ENCODE data around the gene CEACAM6. TPM values are rescaled to one million over a fixed set of nuclear protein-coding genes. Genes with fewer than 3 reads are reported as not detected.
"Not testable (repeated sequence)": the region's sequence is repeated elsewhere in the genome, so short reads cannot be mapped to it uniquely, and the experiment has no call there.

Gene CEACAM6
- 1.1 TPM for total RNA-seq

GRCh38 chr19:41755328-41755913 is at the start of gene CEACAM6:
Gene CEACAM6, plus strand, starts transcription at chr19:41755530. Its CDS starts 109 bp downstream, at chr19:41755639.
- ATAC-seq (no peak), DNase-seq (ENCODE audit: low spot score) (no peak)
- intact Hi-C loops (cut with DNase I), result no loop called here

DNA sequence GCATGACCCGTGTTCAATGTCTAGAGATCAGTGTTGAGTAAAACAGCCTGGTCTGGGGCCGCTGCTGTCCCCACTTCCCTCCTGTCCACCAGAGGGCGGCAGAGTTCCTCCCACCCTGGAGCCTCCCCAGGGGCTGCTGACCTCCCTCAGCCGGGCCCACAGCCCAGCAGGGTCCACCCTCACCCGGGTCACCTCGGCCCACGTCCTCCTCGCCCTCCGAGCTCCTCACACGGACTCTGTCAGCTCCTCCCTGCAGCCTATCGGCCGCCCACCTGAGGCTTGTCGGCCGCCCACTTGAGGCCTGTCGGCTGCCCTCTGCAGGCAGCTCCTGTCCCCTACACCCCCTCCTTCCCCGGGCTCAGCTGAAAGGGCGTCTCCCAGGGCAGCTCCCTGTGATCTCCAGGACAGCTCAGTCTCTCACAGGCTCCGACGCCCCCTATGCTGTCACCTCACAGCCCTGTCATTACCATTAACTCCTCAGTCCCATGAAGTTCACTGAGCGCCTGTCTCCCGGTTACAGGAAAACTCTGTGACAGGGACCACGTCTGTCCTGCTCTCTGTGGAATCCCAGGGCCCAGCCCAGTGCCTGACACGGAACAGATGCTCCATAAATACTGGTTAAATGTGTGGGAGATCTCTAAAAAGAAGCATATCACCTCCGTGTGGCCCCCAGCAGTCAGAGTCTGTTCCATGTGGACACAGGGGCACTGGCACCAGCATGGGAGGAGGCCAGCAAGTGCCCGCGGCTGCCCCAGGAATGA is 48.4 kb upstream of the CEACAM6 start:
- ATAC-seq, result peak; percentile 42
- intact Hi-C loops (cut with DNase I), result no loop called here
- peak; percentile 59 for DNase-seq (ENCODE audit: low spot score)

DNA sequence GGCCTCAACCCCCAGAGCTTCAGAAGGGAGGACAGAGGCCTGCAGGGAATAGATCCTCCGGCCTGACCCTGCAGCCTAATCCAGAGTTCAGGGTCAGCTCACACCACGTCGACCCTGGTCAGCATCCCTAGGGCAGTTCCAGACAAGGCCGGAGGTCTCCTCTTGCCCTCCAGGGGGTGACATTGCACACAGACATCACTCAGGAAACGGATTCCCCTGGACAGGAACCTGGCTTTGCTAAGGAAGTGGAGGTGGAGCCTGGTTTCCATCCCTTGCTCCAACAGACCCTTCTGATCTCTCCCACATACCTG is 47.9 kb upstream of the CEACAM6 start:
- DNase-seq (ENCODE audit: low spot score) (peak; percentile 38), ATAC-seq (no peak)
- intact Hi-C loops (cut with DNase I), result no loop called here

- ATAC-seq, result no peak
- DNase-seq (ENCODE audit: low spot score), result no peak
- intact Hi-C loops (cut with DNase I), result no loop called here
Observed at GRCh38 chr19:41707871-41708371, 47.4 kb upstream of the CEACAM6 start.

DNA sequence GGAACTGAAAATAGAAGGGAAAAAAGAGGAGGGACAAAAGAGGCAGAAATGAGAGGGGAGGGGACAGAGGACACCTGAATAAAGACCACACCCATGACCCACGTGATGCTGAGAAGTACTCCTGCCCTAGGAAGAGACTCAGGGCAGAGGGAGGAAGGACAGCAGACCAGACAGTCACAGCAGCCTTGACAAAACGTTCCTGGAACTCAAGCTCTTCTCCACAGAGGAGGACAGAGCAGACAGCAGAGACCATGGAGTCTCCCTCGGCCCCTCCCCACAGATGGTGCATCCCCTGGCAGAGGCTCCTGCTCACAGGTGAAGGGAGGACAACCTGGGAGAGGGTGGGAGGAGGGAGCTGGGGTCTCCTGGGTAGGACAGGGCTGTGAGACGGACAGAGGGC is 46.8 kb upstream of the CEACAM6 start, which contains the start of gene CEACAM5:
TSS of gene CEACAM5 (plus strand) at position 146 of the 400 bp plus-strand sequence. CDS start at position 252, 106 bp downstream.
- ATAC-seq (no peak), DNase-seq (ENCODE audit: low spot score) (peak; percentile 8)
- intact Hi-C loops (cut with DNase I), result no loop called here

DNA sequence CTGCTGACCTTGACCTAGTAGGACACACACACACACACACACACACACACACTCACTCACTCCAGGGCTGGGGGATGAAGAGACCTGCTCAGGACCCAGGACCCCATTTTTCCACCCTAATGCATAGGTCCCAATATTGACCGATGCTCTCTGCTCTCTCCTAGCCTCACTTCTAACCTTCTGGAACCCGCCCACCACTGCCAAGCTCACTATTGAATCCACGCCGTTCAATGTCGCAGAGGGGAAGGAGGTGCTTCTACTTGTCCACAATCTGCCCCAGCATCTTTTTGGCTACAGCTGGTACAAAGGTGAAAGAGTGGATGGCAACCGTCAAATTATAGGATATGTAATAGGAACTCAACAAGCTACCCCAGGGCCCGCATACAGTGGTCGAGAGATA is 45.8 kb upstream of the CEACAM6 start:
- intact Hi-C loops (cut with DNase I); DNase-seq (ENCODE audit: low spot score); ATAC-seq: not testable (repeated sequence)

DNA sequence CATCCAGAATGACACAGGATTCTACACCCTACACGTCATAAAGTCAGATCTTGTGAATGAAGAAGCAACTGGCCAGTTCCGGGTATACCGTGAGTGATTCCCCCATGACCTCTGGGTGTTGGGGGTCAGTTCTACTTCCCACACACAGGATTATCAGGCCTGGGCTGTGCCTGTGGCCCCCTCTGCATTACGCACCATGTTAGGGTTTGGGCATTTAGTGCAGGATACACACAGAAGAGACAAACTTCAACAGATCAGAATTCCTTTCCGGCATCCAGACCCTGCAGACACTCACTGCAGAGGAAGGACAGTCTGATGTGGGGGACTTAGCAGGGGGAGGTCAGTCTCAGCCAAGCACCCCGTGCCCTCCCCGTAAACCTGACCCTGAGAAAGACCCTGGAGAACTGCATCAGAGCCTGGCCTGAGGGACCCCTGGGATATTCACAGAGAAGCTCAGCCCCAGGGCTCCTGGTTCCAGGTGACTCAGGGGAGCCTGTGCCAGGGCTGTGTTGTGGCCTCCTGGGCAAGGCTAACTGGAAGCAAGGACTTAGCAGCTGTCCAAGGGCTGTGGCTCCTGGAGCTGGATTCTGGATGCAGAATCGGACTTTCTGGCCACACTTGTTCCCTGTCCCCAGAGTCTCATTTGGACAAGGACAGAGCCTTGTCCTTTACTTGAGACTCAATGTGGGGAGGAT is 45.2 kb upstream of the CEACAM6 start:
- ATAC-seq (no peak), DNase-seq (ENCODE audit: low spot score) (no peak)
- intact Hi-C loops (cut with DNase I), result no loop called here

DNA sequence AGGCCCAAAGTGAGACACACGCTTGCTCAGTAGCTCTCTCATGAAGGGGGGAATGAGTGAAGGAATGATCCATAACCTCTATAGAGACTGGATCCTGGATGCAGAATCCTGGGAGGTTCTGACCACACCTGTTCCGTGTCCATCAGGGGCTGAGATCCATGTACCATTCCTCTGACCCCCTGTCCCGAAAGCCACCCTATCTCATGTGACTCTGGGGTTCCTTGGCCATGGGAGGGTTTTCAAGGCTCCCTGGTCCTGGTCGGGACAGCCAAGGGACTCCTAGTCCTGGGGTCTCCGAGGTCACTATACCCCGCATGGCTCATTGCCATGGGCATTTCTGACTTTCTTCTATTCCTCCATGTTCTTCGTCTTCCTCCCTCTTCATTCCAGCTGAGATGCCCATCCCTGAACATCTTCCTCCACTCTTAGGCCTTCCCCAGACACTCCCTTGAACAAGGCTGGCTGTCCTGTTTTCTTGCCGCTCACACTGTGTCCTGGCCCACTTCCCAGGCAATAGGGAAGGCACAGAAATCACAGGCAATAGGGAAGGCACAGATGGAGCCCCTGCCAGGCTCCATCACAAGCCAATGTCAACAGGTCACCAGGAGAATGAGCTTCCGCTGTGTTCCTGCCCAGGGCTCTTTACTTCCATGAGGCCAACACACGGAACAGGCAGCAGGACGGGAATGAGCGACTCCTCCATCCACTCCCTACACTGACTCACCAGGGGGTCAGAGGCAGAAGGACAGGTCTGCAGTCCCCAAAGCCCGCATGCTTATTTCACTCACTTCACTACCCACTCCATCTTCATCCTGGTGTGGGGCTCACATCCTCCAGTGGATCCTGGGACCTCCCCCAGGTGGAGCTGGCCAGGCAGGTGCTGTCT is 43.7 kb upstream of the CEACAM6 start:
- intact Hi-C loops (cut with DNase I), result no loop called here
- ATAC-seq, result no peak
- DNase-seq (ENCODE audit: low spot score), result peak; percentile 15

- no peak for DNase-seq (ENCODE audit: low spot score)
- no peak for ATAC-seq
- intact Hi-C loops (cut with DNase I), result no loop called here
Observed at GRCh38 chr19:41714598-41714997, 40.7 kb upstream of the CEACAM6 start.

GRCh38 chr19:41718761-41719160 is 36.6 kb upstream of the CEACAM6 start:
- intact Hi-C loops (cut with DNase I), result no loop called here
- DNase-seq (ENCODE audit: low spot score) (no peak), ATAC-seq (no peak)

- intact Hi-C loops (cut with DNase I), result no loop called here
- ATAC-seq, result no peak
Observed at GRCh38 chr19:41720103-41720502, 35.2 kb upstream of the CEACAM6 start.

DNA sequence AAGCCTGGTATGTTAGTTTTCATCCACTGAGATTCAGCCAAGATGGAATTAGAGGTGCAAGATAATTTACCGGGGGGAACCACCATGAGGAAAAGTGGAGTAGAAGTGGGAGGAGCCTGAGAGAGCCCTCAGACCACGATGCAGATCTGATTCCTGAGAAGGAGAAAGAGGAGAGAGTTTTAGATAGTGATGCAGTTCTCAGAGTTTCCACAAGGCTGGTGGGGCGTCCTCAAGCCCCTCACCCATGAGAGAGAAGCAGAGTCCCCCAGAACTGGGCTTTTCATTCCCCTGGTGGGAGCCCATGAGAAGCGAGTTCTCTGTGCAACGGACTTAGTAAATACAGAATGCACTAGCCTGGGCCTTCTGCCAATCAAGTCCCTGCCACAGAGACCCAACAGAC is 28.8 kb upstream of the CEACAM6 start:
- DNase-seq (ENCODE audit: low spot score), result no peak
- intact Hi-C loops (cut with DNase I), result no loop called here
- ATAC-seq, result no peak

More at GRCh38 chr19:41720103-41720502, 35.2 kb upstream of the CEACAM6 start:
- no peak for DNase-seq (ENCODE audit: low spot score)

GRCh38 chr19:41734156-41734555 is 21.2 kb upstream of the CEACAM6 start:
- no peak for ATAC-seq
- DNase-seq (ENCODE audit: low spot score), result no peak
- intact Hi-C loops (cut with DNase I), result no loop called here

- ATAC-seq (no peak), DNase-seq (ENCODE audit: low spot score) (no peak)
- intact Hi-C loops (cut with DNase I), result no loop called here
Observed at GRCh38 chr19:41734585-41734984, 20.7 kb upstream of the CEACAM6 start.

- intact Hi-C loops (cut with DNase I), result no loop called here
- no peak for DNase-seq (ENCODE audit: low spot score)
- no peak for ATAC-seq
Observed at GRCh38 chr19:41735071-41735600, 20.2 kb upstream of the CEACAM6 start.

- intact Hi-C loops (cut with DNase I), result no loop called here
- no peak for ATAC-seq
- DNase-seq (ENCODE audit: low spot score), result no peak
Observed at GRCh38 chr19:41739361-41739760, 16.0 kb upstream of the CEACAM6 start.

- ATAC-seq (no peak), DNase-seq (ENCODE audit: low spot score) (no peak)
- intact Hi-C loops (cut with DNase I), result no loop called here
Observed at GRCh38 chr19:41740415-41741243, 14.7 kb upstream of the CEACAM6 start.

GRCh38 chr19:41741244-41741554 is 14.1 kb upstream of the CEACAM6 start:
- no peak for ATAC-seq
- DNase-seq (ENCODE audit: low spot score), result no peak
- intact Hi-C loops (cut with DNase I), result no loop called here

Data from sciatic nerve (tissue), 2 donors.